Daoy (cell line): ENCODE results near the gene PKNOX2. TPM values are rescaled to one million over a fixed set of nuclear protein-coding genes. Genes with fewer than 3 reads are reported as not detected.

Experiments
- DNase-seq: peaks from one replicate; pipeline ENCODE4 v3.0.0-alpha.2; 2015; ENCODE audit warnings: low read depth
- total RNA-seq: library from RNA; depleted of rRNA; stranded (reverse); fragments of >200 nt; shearing (Covaris generic); gene quantifications from 2 replicates; pipeline ENCODE4 v1.2.3, GENCODE V29; 2014

Gene PKNOX2
- total RNA-seq, 1 experiment from 2014 or later, result 1.4 TPM

DNA sequence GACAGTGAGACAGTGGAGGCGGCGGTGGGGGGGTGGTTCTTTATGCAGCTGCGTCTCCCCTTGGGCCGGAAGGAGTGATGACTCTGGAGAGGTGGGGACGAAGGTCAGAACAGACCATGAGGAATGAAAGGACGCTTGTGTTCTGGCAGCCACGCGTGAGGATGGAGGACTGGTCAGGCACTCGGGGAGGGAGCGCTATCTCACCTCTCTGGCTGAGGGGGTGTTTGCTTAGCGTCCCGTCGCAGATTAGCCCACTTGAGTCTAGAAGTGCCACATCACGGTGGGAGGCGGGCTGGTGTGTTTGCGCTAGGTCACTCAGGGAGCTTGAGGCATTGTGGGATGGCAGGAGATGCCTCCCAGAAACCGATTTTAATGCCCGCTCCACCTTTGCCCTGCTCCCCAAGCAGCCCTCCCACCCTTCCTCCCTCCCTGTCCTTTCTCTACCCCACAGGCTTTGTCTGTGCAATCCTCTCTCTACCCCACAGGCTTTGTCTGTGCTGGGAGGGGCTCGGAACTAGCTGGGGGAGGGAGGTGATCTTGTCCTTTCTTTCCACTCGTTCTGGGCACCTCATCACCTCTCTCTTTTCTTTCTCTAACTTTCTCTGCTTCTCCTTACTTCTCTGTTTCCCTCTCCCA is 97.8 kb downstream of the PKNOX2 start:
- no peak for DNase-seq

GRCh38 chr11:125262830-125263218 is 98.3 kb downstream of the PKNOX2 start:
- peak; percentile 27 for DNase-seq

- DNase-seq, result peak; percentile 93
Observed at GRCh38 chr11:125263268-125263790, 98.8 kb downstream of the PKNOX2 start.

GRCh38 chr11:125264100-125265022 is 99.8 kb downstream of the PKNOX2 start:
- DNase-seq, result no peak

DNA sequence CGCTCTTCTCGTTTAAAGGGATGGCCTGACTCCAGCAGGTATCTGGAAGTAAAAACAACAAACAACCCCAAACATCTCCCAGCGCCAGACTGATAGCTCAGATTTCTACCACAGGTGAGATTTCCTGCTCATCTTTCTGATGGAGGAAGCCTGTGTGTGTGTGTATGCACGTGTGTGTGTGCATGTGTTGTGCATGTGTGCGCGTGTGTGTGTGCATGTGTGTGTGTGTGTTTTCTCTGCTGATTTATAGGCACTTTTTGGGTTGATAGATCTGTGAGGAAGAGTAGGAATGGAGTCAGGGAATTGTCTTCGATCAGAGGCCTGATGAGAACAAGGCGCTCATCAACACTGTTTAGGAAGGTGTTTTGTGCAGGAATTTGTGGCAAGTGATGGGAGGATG is 103.0 kb downstream of the PKNOX2 start:
- no peak for DNase-seq

- peak; percentile 60 for DNase-seq
Observed at GRCh38 chr11:125268611-125269010, 104.1 kb downstream of the PKNOX2 start.

- DNase-seq, result no peak
Observed at GRCh38 chr11:125270106-125270505, 105.6 kb downstream of the PKNOX2 start.

GRCh38 chr11:125270711-125271110 is 106.2 kb downstream of the PKNOX2 start:
- peak; percentile 43 for DNase-seq

- no peak for DNase-seq
Observed at GRCh38 chr11:125271483-125272091, 107.0 kb downstream of the PKNOX2 start.

- peak; percentile 23 for DNase-seq
Observed at GRCh38 chr11:125272092-125272491, 107.5 kb downstream of the PKNOX2 start.

- DNase-seq, result no peak
Observed at GRCh38 chr11:125272821-125273220, 108.3 kb downstream of the PKNOX2 start.

DNA sequence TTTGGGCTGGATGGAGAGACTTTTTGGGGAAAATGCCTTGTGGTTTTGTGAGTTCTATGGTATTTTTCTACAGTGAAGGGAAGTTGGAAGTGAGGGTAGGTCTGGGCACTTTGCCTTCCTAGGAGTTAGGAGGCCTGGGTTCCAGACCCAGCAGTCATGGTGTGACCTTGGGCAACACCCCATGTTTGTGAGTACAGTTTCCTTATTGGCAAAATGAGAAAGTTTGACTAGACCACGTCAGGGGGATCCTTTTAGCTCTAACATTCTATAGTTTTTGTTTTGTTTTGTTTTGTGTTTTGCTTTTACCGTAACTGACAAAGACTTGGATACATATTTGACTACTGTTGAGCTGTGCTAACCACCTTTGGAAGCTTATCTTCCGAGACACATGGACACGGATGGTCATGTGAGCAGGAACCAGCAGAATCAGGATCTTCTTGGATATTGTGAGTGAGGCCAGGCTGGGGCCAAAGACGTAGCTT is 109.0 kb downstream of the PKNOX2 start:
- DNase-seq, result no peak

DNA sequence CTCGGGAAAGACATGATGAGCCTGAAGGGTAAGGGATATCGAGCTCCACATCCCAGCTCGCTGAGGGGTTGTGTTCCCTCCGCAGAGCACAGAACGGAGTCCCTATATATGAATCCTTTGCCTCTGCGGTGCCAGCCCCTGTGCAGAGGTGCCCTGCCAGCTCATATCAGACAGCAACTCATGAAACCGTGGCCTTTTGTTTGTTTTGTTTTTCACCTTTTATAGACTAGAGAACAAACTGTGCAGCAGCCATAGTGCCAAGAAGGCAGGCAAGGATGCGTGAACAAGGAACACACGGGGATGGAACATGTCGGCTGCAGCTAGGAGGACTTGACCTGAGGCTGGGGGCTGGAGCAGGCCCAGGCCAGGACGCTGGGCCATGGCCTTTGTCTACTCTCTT is 109.8 kb downstream of the PKNOX2 start:
- DNase-seq, result no peak

DNA sequence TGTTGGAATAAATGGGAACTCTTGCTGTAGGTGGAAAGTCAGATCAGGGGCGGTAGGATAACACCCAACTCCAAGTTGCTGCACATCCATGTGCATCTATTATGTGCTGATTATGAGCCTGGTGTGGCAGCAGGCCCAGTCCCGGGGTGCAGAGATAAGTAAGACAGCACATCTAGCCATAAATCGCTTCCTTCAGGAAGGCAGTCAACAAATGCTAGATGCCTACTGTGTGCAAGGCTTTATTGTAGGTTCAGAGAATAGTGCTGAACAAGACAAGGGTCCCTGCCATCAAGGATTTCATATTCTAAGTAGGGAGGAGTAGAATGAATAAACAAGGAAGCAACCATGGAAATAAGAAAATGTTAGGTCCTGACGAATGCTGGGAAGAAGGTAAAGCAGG is 110.2 kb downstream of the PKNOX2 start:
- DNase-seq, result no peak

GRCh38 chr11:125275905-125276618 is 111.5 kb downstream of the PKNOX2 start:
- peak; percentile 66 for DNase-seq

DNA sequence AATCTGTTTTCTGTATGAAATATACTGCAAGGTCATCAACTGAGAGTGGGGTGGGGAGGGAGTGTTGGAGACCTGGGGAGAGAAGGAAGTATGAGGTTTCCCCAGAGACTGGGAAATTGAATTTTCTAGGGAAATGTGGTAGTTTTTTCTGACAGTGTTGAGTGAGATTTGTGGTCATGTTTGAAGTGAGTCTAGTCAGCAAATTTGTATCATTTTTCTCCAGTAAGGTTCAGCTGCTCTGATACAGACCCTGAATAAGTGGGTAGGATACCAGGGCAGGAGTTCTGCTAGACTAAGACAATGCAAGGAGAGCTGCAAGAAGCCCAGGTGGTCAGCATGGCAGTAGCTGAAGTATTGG is 112.0 kb downstream of the PKNOX2 start:
- no peak for DNase-seq

DNA sequence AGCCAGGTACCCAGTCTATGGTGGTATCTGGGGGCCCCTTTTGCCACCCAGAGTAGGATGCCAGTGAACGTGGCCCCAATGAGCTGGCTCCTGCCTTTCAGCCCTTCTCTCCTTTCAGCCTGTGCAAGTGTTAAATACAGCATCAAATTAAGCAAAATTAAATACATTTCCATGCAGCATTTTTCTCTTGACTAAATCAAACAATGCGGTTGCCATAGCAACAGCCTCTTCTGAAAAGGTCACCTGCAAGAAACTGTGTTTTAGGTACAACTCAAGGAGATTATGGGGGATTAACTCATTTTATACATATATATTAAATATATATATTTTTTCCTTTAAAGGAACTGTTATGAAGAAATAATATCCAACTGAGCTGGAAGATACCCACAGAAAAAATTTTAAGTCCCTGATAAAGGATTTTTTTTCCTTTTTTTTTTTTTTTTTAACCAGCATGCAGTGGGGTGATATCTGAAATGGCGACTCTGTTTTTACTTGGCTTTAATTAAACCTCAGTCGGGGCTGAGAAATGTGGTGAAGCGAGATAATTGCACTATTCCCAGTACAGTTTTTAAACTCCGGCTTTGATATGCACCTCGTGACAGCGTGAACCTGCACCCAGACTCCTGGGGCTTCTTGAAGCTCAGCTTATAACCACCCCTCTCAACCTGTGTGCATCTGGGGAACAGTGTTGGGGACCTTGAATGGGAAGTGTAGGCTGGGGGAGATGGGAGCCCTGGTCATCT is 115.3 kb downstream of the PKNOX2 start:
- no peak for DNase-seq

DNA sequence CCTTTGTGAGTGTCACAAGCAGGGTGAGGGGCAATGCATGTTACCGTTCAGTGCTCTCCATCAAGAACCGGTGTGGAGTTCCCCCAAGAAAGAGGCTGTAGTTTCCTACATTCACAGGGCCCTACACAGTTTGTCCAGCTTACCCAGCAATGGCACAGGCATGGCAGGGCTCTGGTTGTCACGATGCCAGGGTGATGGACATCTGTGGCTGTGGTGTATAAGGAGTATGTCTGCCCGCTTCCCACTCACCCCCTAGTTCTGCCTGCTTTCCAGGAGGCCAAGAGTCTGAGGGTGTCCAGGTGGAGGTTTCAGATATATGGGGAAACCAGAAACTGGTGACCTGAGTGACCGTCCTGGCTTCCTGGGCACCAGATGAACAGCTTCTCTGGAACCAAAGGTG is 116.1 kb downstream of the PKNOX2 start:
- no peak for DNase-seq

DNA sequence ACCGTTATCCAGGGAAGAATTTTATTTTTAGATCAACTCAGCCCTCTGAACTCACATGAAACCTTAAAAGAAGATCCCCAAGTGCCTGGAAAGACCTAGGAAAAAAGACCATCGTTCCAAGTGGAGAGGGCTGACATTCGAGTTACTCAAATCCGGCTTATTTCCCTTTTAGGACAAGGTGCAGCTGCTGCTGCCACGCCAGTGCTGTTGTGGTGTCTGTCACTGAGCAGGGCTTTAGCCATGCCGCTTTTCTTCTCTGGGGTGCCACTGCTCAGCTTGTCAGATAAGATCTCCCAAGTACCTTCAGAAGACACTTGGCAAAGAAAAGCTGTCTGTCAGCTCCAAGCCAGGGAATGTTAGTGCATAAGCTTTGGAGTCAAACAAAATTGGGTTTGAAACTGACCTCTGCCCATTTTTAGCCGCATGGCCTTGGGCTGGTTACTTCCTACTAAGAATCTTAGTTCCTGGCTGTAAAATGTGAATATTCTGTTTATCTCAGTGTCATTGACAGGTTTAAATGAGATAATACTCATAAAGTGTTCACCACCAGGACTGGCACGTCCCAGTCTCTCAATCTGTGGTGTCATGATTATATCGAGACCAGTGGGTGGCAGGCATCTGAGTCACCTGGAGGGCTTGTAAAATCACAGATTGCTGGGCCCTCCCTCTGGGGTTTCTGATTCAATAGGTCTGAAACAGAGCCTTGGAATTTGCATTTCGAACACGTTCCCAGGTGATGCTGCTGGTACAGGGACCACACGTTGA is 117.5 kb downstream of the PKNOX2 start:
- peak; percentile 64 for DNase-seq

DNA sequence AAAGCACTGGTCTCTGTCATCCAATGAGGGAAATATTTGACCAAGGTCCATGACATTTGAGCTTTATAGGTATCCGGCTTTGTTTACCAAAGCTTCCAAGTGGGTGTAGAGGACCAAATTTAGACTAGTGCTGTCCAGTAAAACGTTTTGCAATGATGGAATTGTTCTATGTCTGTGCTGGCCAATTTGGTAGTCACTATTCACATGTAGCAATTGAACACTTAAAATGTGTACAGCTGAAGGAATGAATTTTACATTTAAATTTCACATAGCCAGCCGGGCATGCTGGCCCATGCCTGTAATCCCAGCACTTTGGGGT is 118.0 kb downstream of the PKNOX2 start:
- no peak for DNase-seq
